Activated CD8-positive, alpha-beta T cell treated with anti-CD3 and anti-CD28 coated beads for 36 hours (primary cell): ENCODE data around the gene BHLHE41. TPM values are rescaled to one million over a fixed set of nuclear protein-coding genes. Genes with fewer than 3 reads are reported as not detected.

Source experiments
- ATAC-seq: fragments of 200-7000 bp; cut with Tn5 transposase; one replicate; pipeline ENCODE4 v1.10.0; 2021; ENCODE audit warnings: mild to moderate bottlenecking, moderate library complexity
- CTCF ChIA-PET: fragments of 350-600 bp; sonication (Branson Sonifier 250); formaldehyde crosslinking; loops from one replicate; lab custom pipeline; 2021; ENCODE audit warnings: antibody characterized with exemption; lab: Charles Lee
- POLR2A ChIA-PET: fragments of 350-600 bp; sonication (Branson Sonifier 250); formaldehyde crosslinking; loops from one replicate; lab custom pipeline; 2021; ENCODE audit warnings: antibody characterized with exemption; lab: Charles Lee
- DNase-seq: peaks from one replicate; pipeline ENCODE4 v3.0.0-alpha.2; 2020
- H3K27ac Mint-ChIP-seq: one replicate; pipeline ENCODE4 v1.8.0; 2021; ENCODE audit warnings: mild to moderate bottlenecking, mixed read lengths
- H3K27me3 Mint-ChIP-seq: one replicate; pipeline ENCODE4 v1.8.0; 2021; ENCODE audit warnings: mixed read lengths
- H3K36me3 Mint-ChIP-seq: one replicate; pipeline ENCODE4 v1.8.0; 2021; ENCODE audit warnings: low read depth, mixed read lengths
- H3K4me1 Mint-ChIP-seq: one replicate; pipeline ENCODE4 v1.8.0; 2021; ENCODE audit warnings: low read depth, mixed read lengths
- H3K4me3 Mint-ChIP-seq: one replicate; pipeline ENCODE4 v1.8.0; 2021; ENCODE audit warnings: mild to moderate bottlenecking, moderate library complexity, mixed read lengths
- H3K9me3 Mint-ChIP-seq: one replicate; pipeline ENCODE4 v1.8.0; 2021; ENCODE audit warnings: mixed read lengths
- CTCF ChIP-seq: fragments of 200-600 bp; IDR thresholded peaks from one replicate; pipeline ENCODE4 v1.8.0; 2022; ENCODE audit warnings: antibody characterized with exemption, mild to moderate bottlenecking
- intact Hi-C: fragments of 100-400 bp; cut with micrococcal nuclease; formaldehyde crosslinking; loops from one replicate; pipeline ENCODE4 v1.10.0; 2022
- total RNA-seq, 2 experiments: library from RNA; stranded (reverse); gene quantifications; one replicate each; pipeline ENCODE4 v1.2.3, GENCODE V29; 2021

BHLHE41 gene
- total RNA-seq, 2 experiments from 2014 or later = not detected

- ChIA-PET POLR2A (no interaction called here), CTCF (interaction anchor here (0.6 to 2.5 kb wide), 22 partner anchors 8 to 788 kb away, joined by 3 to 11 read pairs (median 4); no protein-coding TSS in a partner anchor)
- ATAC-seq (peak; percentile 93), DNase-seq (peak; percentile 56)
- no peak overlapping the region for H3K27ac Mint-ChIP-seq
- H3K36me3 Mint-ChIP-seq = no peaks in the 10 kb centered on the region
- TF ChIP-seq CTCF = peak; percentile 88
- no peaks in the 10 kb centered on the region for H3K9me3 Mint-ChIP-seq
- intact Hi-C loops = no loop called here
- peaks cover 9% of the 10 kb centered on the region for H3K27me3 Mint-ChIP-seq
- H3K4me3 Mint-ChIP-seq = no peak overlapping the region
- H3K4me1 Mint-ChIP-seq = peaks cover 3% of the 10 kb centered on the region
These were observed 27.6 kb downstream of the BHLHE41 start for GRCh38 chr12:26097046-26097878.

- no peak for TF ChIP-seq CTCF
- no peak overlapping the region for H3K27ac Mint-ChIP-seq
- intact Hi-C loops = no loop called here
- DNase-seq = no peak
- peaks cover 3% of the 10 kb centered on the region for H3K4me1 Mint-ChIP-seq
- POLR2A ChIA-PET = no interaction called here
- H3K36me3 Mint-ChIP-seq = no peaks in the 10 kb centered on the region
- H3K9me3 Mint-ChIP-seq = no peaks in the 10 kb centered on the region
- H3K27me3 Mint-ChIP-seq = peaks cover 9% of the 10 kb centered on the region
- no peak for ATAC-seq
- H3K4me3 Mint-ChIP-seq = no peak overlapping the region
- CTCF ChIA-PET = interaction anchor here (0.8 to 2.5 kb wide), 3 partner anchors 20 to 780 kb away, joined by 3 to 7 read pairs (median 6); no protein-coding TSS in a partner anchor
These were observed 28.8 kb downstream of the BHLHE41 start for GRCh38 chr12:26096036-26096435.

GRCh38 chr12:26095186-26095585, 29.7 kb downstream of the BHLHE41 start:
- no peak for TF ChIP-seq CTCF
- Mint-ChIP-seq H3K27me3 (peaks cover 9% of the 10 kb centered on the region), H3K27ac (no peak overlapping the region), H3K4me3 (no peak overlapping the region), H3K9me3 (no peaks in the 10 kb centered on the region), H3K36me3 (no peaks in the 10 kb centered on the region), H3K4me1 (peaks cover 3% of the 10 kb centered on the region)
- no peak for ATAC-seq
- ChIA-PET CTCF (interaction anchor here (1.1 kb wide), 1 partner anchor 20 kb away, joined by 4 read pairs; no protein-coding TSS in a partner anchor), POLR2A (interaction anchor here (0.8 kb wide), 1 partner anchor 1661 kb away, joined by 3 read pairs; no protein-coding TSS in a partner anchor)
- DNase-seq = no peak
- intact Hi-C loops = no loop called here

GRCh38 chr12:26092346-26093105, 32.3 kb downstream of the BHLHE41 start:
- DNase-seq (no peak), ATAC-seq (peak; percentile 34)
- Mint-ChIP-seq H3K9me3 (no peaks in the 10 kb centered on the region), H3K4me1 (peaks cover 3% of the 10 kb centered on the region), H3K27ac (no peak overlapping the region), H3K4me3 (no peak overlapping the region), H3K36me3 (no peaks in the 10 kb centered on the region), H3K27me3 (no peaks in the 10 kb centered on the region)
- no peak for TF ChIP-seq CTCF
- POLR2A ChIA-PET = no interaction called here
- CTCF ChIA-PET = no interaction called here
- intact Hi-C loops = no loop called here
